ENCODE results near the gene AGFG2. TPM values are rescaled to one million over a fixed set of nuclear protein-coding genes. Genes with fewer than 3 reads are reported as not detected.

AGFG2 gene
- total and polyA plus RNA-seq, 8 donors = 7.9 to 154 (median 12.8) TPM

- peaks cover 0 to 21% (median 8%) of the 10 kb centered on the region in 3 donors for H3K27me3 ChIP-seq
- no peak overlapping the region for H3K27ac ChIP-seq
- H3K4me1 ChIP-seq = peaks cover 17 to 40% (median 37%) of the 10 kb centered on the region in 4 donors
- H3K9me3 ChIP-seq = no peaks in the 10 kb centered on the region
- 66 to 74% (median 67%) methylated on average over 12 to 26 of the region's 26 CpGs for WGBS, 5 donors
- H3K4me3 ChIP-seq = no peak overlapping the region
- peaks cover 19 to 46% (median 41%) of the 10 kb centered on the region in 4 donors for H3K36me3 ChIP-seq
- intact Hi-C loops (cut with DNase I; ENCODE audit: low total_unique reads) = no loop called here
- TF ChIP-seq EP300 (IDR thresholded peaks at IDR 0.05) = no peak
- TF ChIP-seq POLR2A (IDR thresholded peaks at IDR 0.05) = no peak
- TF ChIP-seq, protein P1, sequence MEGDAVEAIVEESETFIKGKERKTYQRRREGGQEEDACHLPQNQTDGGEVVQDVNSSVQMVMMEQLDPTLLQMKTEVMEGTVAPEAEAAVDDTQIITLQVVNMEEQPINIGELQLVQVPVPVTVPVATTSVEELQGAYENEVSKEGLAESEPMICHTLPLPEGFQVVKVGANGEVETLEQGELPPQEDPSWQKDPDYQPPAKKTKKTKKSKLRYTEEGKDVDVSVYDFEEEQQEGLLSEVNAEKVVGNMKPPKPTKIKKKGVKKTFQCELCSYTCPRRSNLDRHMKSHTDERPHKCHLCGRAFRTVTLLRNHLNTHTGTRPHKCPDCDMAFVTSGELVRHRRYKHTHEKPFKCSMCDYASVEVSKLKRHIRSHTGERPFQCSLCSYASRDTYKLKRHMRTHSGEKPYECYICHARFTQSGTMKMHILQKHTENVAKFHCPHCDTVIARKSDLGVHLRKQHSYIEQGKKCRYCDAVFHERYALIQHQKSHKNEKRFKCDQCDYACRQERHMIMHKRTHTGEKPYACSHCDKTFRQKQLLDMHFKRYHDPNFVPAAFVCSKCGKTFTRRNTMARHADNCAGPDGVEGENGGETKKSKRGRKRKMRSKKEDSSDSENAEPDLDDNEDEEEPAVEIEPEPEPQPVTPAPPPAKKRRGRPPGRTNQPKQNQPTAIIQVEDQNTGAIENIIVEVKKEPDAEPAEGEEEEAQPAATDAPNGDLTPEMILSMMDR (IDR thresholded peaks at IDR 0.05) = no peak
- TF ChIP-seq POLR2AphosphoS5 (IDR thresholded peaks at IDR 0.05) = no peak
- DNase-seq = peak in 1 of 2 donors; percentile 64
These were observed 32.2 kb downstream of the AGFG2 start for GRCh38 chr7:100570954-100571828.

GRCh38 chr7:100571829-100572116 is 32.8 kb downstream of the AGFG2 start:
- H3K4me1 ChIP-seq = peaks cover 17 to 40% (median 37%) of the 10 kb centered on the region in 4 donors
- H3K27ac ChIP-seq = no peak overlapping the region
- peaks cover 0 to 21% (median 8%) of the 10 kb centered on the region in 3 donors for H3K27me3 ChIP-seq
- no peaks in the 10 kb centered on the region for H3K9me3 ChIP-seq
- H3K36me3 ChIP-seq = peaks cover 25 to 49% (median 45%) of the 10 kb centered on the region in 4 donors
- intact Hi-C loops (cut with DNase I; ENCODE audit: low total_unique reads) = no loop called here
- peak in 1 of 2 donors; percentile 40 for DNase-seq
- WGBS, 5 donors = 62 to 100% (median 86%) methylated on average over 2 of the region's 2 CpGs
- TF ChIP-seq, protein P1 (IDR thresholded peaks at IDR 0.05) = no peak
- TF ChIP-seq EP300 (IDR thresholded peaks at IDR 0.05) = no peak
- no peak for TF ChIP-seq POLR2AphosphoS5 (IDR thresholded peaks at IDR 0.05)
- no peak for TF ChIP-seq POLR2A (IDR thresholded peaks at IDR 0.05)
- no peak overlapping the region for H3K4me3 ChIP-seq

- WGBS, 5 donors = 77 to 85% (median 81%) methylated on average over 14 to 20 of the region's 20 CpGs
- Histone ChIP-seq H3K27ac (no peak overlapping the region), H3K9me3 (no peaks in the 10 kb centered on the region), H3K4me1 (peaks cover 17 to 40% (median 37%) of the 10 kb centered on the region in 4 donors), H3K4me3 (no peak overlapping the region), H3K36me3 (peaks cover 31 to 53% (median 50%) of the 10 kb centered on the region in 4 donors), H3K27me3 (peaks cover 0 to 21% (median 8%) of the 10 kb centered on the region in 3 donors)
- TF ChIP-seq POLR2AphosphoS5 (IDR thresholded peaks at IDR 0.05) (no peak), EP300 (IDR thresholded peaks at IDR 0.05) (no peak), POLR2A (IDR thresholded peaks at IDR 0.05) (no peak)
- TF ChIP-seq, protein P1 (IDR thresholded peaks at IDR 0.05) = no peak
- DNase-seq = no peak
- intact Hi-C loops (cut with DNase I; ENCODE audit: low total_unique reads) = no loop called here
These were observed 33.4 kb downstream of the AGFG2 start for GRCh38 chr7:100572281-100572948.

DNA sequence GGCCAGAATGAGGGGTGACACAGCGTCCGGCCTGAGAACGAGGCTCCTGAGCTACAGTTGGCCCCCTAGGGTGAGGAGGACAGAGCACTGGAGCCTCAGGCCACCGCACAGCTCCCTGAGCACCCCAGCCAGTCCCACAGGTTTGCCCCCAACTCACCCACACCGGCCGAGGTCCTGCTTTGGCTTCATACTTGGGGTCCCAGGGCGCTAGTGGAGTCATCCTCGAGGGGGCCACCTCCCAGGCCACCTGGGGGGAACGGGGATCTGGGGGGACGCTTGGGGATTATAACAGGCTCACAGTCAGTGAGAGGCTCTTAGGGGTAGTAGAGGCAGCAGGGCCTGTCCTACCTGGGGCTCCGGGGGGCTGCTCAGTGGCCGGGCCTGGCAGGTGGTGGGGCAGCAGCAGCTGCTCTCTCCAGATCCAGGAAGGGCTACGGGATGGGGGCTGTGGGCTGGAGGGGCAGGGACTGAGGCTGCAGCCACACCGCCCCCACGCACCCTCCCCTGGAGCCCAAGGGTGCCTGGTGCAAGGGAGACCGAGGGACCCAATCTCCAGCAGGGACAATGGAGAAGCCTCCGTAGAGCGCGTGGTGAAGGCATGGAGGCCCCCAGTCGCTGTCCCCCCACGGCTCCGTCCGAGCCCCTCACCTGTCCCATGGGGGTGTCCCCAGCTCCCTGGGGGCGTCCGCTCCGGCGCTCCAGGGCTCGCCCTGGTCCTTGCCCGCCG is 34.1 kb downstream of the AGFG2 start:
- peaks cover 17 to 37% (median 32%) of the 10 kb centered on the region in 4 donors for H3K4me1 ChIP-seq
- no peak overlapping the region for H3K4me3 ChIP-seq
- peaks cover 38 to 60% (median 56%) of the 10 kb centered on the region in 4 donors for H3K36me3 ChIP-seq
- no peaks in the 10 kb centered on the region for H3K9me3 ChIP-seq
- 88 to 94% (median 91%) methylated on average over 8 to 30 of the region's 30 CpGs for WGBS, 5 donors
- TF ChIP-seq, protein P1 (IDR thresholded peaks at IDR 0.05) = no peak
- no peak for TF ChIP-seq POLR2A (IDR thresholded peaks at IDR 0.05)
- no peak for TF ChIP-seq EP300 (IDR thresholded peaks at IDR 0.05)
- no peak for TF ChIP-seq POLR2AphosphoS5 (IDR thresholded peaks at IDR 0.05)
- DNase-seq = no peak
- H3K27me3 ChIP-seq = peaks cover 0 to 21% (median 8%) of the 10 kb centered on the region in 3 donors
- H3K27ac ChIP-seq = no peak overlapping the region
- intact Hi-C loops (cut with DNase I; ENCODE audit: low total_unique reads) = no loop called here

Data from stomach (tissue), 9 donors.